Activated CD4-positive, alpha-beta T cell treated with anti-CD3 and anti-CD28 coated beads, Interleukin-2, amount 50 U/mL, for 24 hours (primary cell): ENCODE results near the gene PDE4B.
A peak's percentile ranks its signal among the peaks of the same experiment; 100 is the strongest.

Experiments
- DNase-seq, 2 donors: peaks; one replicate each; pipeline ENCODE4 v3.0.0-alpha.2; 2020; ENCODE audit warnings: low read depth in 1 of 2, low spot score in 1 of 2

PDE4B gene

DNA sequence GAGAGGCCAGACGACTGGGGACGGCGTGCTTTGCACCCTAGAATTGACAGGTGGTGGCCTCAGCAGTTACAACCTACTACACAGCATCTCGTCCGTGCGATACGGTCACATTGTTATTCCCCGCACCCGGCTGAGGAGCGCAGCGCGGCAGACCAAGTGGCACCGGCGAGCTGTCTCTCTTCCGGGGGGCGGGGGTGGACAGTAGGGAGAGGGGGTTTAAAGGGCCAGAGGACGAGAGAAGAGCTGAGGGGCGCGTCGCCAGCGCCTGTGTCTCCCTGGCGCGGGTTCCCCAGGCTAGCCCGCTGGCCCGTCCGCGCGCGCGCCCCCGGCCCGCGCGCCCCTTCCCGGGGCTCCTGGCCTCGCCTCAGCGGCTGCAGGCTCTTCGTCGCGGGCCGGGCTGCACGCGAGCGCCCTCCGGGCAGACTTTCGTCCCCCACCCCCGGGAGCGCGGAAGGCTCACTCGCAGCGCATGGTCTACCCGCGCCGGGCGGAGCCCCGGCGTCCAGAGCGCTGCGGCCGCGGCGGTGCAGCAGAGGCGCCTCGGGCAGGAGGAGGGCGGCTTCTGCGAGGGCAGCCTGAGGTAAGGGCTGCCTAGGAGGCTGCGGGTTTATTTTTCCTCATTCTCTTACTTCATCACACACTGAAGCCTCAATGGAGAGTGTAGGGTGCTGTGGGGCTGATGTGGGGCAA, at the start of gene PDE4B:
PDE4B (plus strand) TSS at position 227 of the 690 bp plus-strand sequence.
- DNase-seq: no peak

GRCh38 chr1:65744731-65745130, 48.0 kb upstream of the PDE4B start:
- no peak for DNase-seq

- no peak for DNase-seq
Measured at GRCh38 chr1:65751961-65752360, 40.7 kb upstream of the PDE4B start.

DNA sequence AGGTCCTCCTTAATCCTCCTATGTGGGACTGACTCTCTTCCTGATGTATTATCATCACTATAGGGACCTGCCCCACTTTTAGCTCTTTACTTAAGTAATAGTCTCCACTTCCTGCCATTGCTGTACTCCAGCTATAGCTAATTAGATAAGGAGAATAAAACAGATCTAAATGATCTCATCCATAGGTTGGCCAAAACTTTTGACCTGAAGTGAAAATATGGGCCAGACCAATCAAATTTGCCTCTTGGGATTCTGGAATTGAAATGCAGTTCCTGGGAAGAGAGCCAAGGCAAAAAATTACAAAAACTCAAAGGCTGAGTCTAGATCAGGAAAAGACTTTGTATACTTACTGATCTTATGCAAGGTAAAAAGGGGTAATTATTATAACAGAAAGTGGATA, 36.1 kb upstream of the PDE4B start:
- DNase-seq: no peak

DNA sequence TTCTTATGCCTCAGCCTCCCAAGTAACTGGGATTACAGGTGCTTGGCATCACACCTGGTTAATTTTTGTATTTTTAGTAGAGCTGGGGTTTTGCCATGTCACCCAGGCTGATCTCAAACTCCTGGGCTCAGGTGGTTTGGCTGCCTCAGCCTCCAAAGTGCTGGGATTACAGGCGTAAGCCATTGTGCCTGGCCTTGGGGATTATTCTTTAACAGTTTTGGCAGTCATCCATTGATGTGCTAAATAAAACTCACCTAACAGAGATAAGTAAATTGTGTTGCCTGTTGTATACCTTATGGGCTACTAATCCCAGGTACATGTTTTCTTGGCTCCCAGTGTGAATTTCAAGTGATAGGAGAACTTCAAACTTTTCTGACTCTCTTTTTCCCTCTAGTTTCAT, 35.2 kb upstream of the PDE4B start:
- no peak for DNase-seq

- DNase-seq: no peak
Measured at GRCh38 chr1:65758128-65758527, 34.6 kb upstream of the PDE4B start.

GRCh38 chr1:65759516-65759915, 33.2 kb upstream of the PDE4B start:
- no peak for DNase-seq

GRCh38 chr1:65762081-65762862, 30.4 kb upstream of the PDE4B start:
- no peak for DNase-seq

- no peak for DNase-seq
Measured at GRCh38 chr1:65764052-65764451, 28.6 kb upstream of the PDE4B start.

- DNase-seq: no peak
Measured at GRCh38 chr1:65765631-65766030, 27.1 kb upstream of the PDE4B start.

DNA sequence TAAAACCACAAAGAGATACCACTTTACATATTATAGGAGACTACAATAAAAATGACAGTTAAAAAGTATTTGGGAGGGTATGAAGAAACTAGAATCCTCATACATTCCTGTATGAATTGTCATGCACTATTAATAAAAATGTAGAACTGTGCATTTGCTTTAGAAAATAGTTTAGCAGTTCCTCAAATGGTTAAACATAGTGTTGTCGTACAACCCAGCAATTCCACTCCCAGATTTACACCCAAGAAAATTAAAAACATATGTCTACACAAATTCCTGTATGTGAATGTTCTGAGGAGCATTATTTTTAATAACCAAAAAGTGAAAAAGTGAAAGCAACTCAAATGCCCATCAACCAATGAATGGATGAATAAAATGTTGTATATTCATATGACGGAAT, 23.1 kb upstream of the PDE4B start:
- DNase-seq: no peak

DNA sequence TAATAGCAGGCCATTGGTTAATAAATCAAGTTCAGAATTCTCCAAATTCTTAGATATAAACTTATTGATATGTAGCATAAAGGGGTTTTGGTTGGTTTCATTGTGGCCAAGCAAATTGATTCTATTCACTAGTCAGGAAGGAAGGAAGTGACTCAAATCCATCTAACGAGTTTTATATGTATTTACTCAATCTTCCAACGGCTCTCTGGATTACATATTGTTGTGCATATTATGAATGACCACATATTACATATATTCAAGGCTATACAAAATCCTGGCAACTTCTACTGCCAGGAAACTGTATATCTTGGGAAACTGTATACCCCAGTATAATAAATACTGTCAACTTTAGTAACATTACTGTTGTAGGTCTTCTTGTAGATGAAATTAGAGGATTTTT, 20.1 kb upstream of the PDE4B start:
- DNase-seq: no peak

- no peak for DNase-seq
Measured at GRCh38 chr1:65773391-65774123, 19.1 kb upstream of the PDE4B start.

DNA sequence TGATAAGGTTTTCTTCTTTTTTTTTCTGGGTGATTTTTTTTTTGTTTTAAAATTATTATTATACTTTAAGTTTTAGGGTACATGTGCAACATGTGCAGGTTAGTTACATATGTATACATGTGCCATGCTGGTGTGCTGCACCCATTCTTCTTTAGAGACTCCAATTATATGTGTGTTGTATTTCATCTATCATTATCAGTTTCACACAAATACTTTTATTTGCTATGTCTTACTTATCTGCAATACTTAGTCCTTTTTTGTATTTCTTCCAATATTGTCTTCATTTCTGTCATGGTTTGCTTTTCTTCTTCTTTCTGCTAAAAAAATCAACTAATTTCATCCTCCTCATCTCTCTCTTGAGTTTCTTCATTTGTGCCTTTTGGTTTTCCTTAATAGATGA, 3.9 kb upstream of the PDE4B start:
- no peak for DNase-seq

GRCh38 chr1:65791396-65791795, 1.3 kb upstream of the PDE4B start:
- DNase-seq: no peak

- DNase-seq: no peak
Measured at GRCh38 chr1:65791801-65792668, 660 bp upstream of the PDE4B start.

GRCh38 chr1:65793359-65793732, 651 bp downstream of the PDE4B start:
- no peak for DNase-seq

DNA sequence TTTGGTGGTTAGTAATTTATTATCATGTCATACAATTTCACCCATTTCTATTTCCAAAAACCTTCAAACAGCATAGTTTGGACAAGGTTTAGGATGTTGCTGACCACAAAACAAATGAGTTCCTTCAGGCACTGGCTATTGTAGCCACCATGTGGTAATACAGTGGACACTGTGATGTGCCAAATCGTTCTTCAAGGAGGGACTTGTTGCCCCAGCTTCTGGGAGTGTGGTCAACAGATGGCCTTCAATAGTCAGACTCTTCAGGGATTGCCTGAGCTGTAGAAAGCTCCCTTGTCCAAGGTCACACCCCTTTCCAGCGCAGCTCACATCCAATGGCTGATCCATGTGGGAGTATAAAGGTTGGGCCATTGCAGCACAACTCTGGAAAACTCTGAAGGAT, 2.6 kb downstream of the PDE4B start:
- DNase-seq: no peak

GRCh38 chr1:65799601-65800000, 6.9 kb downstream of the PDE4B start:
- DNase-seq: no peak

GRCh38 chr1:65804584-65804983, 11.9 kb downstream of the PDE4B start:
- no peak for DNase-seq

DNA sequence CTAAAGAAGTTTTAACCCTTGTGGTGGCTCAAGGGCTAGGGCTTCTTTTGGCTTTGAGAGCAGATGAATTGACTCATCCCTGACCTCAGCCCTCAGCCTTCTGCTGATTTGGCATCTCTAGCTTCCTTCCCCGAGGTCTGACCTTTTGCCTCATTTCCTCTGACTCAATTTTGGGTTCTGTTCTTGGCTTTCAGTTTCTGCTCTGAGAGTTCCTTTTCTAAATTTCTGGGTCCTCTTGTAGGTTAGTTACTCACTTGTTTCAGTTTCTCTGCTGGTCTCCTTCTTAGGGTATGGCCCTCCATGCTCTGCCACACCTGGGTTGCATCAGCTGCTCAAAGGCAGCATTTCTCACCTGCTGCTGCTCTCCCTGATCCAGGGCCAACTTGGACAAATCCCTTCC, 19.4 kb downstream of the PDE4B start:
- DNase-seq: peak; percentile 9 to 58
